ENCODE measurements around the gene PRDM16. TPM values are rescaled to one million over a fixed set of nuclear protein-coding genes. Genes with fewer than 3 reads are reported as not detected.
"Not testable (repeated sequence)": the region's sequence is repeated elsewhere in the genome, so short reads cannot be mapped to it uniquely, and the experiment has no call there.

The PRDM16 gene
- total RNA-seq, 1 experiment from 2014 or later: 5.3 TPM

DNA sequence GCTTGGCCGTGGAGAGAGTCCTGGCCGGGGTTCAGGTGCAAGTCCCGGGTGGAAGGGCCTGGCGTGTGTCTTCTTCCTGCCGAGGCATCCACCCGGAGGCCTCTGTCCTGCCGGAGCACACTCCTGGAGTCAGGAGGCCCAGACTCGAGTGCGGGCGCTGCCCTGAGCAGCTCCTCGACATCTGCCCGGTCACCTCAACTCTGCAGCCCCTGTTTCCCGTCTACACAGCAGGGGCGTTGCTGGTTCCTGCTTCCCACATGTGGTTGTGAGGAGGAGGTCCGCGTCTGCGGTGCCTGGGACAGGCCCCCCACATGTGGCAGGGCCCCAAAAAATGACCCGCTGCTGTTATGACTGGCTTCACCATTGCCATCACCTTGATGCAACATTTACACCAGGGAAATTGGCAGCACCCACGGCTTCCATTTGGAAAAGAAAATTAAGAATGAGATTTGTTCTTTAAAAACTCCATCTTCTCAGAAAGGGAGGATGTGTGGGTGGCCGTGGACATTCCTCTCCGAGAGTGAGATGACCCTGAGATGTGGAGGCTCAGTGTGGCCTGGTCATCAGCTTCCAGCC lies 169.8 kb downstream of the PRDM16 start:
- TF ChIP-seq, protein P1, sequence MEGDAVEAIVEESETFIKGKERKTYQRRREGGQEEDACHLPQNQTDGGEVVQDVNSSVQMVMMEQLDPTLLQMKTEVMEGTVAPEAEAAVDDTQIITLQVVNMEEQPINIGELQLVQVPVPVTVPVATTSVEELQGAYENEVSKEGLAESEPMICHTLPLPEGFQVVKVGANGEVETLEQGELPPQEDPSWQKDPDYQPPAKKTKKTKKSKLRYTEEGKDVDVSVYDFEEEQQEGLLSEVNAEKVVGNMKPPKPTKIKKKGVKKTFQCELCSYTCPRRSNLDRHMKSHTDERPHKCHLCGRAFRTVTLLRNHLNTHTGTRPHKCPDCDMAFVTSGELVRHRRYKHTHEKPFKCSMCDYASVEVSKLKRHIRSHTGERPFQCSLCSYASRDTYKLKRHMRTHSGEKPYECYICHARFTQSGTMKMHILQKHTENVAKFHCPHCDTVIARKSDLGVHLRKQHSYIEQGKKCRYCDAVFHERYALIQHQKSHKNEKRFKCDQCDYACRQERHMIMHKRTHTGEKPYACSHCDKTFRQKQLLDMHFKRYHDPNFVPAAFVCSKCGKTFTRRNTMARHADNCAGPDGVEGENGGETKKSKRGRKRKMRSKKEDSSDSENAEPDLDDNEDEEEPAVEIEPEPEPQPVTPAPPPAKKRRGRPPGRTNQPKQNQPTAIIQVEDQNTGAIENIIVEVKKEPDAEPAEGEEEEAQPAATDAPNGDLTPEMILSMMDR (IDR thresholded peaks at IDR 0.05; ENCODE audit: insufficient read depth in 1 of 2, low read depth in 1 of 2, low read length in 1 of 2, severe bottlenecking in 1 of 2, unreplicated experiment in 1 of 2): no peak
- DNase-seq: no peak
- Histone ChIP-seq H3K36me3 (ENCODE audit: control insufficient read depth, insufficient read depth, low read length) (no peaks in the 10 kb centered on the region), H3K9me3 (no peaks in the 10 kb centered on the region), H3K27me3 (replicated peaks; ENCODE audit: control insufficient read depth, insufficient read depth, low read length) (no peaks in the 10 kb centered on the region), H3K4me3 (ENCODE audit: low read depth, low read length) (no peak overlapping the region), H3K4me1 (no peaks in the 10 kb centered on the region)
- Mint-ChIP-seq H3K9me3 (ENCODE audit: unreplicated experiment) (no peaks in the 10 kb centered on the region), H3K27ac (ENCODE audit: unreplicated experiment) (no peak overlapping the region), H3K36me3 (ENCODE audit: insufficient read depth, unreplicated experiment) (no peaks in the 10 kb centered on the region), H3K27me3 (ENCODE audit: insufficient read depth, unreplicated experiment) (no peaks in the 10 kb centered on the region), H3K4me3 (ENCODE audit: unreplicated experiment) (no peak overlapping the region), H3K4me1 (ENCODE audit: low read depth, unreplicated experiment) (no peaks in the 10 kb centered on the region)
- intact Hi-C loops (cut with micrococcal nuclease; ENCODE audit: unreplicated experiment): no loop called here
- ChIA-PET CTCF (no interaction called here), POLR2A (no interaction called here)
- BruUV-seq (replicated peaks): no TSS peak

DNA sequence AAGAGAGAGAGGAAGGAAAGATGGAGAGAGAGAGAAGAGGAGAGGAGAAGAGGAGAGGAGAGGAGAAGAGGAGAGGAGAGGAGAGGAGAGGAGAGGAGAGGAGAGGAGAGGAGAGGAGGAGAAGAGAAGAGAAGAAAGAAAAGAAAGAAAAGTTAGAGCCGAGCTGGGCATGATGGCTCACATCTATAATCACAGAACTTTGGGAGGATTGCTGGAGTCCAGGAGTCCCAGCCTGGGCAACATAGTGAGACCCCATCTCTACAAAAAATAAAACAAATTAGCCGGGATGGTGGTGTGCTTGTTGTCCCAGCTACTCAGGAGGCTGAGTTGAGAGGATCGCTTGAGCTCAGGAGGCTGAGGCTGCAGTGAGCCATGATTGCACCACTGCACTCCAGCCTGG lies 171.0 kb downstream of the PRDM16 start:
- intact Hi-C loops (cut with micrococcal nuclease; ENCODE audit: unreplicated experiment); H3K27me3 Mint-ChIP-seq (ENCODE audit: insufficient read depth, unreplicated experiment); POLR2A ChIA-PET; H3K4me1 ChIP-seq; BruUV-seq (replicated peaks); H3K9me3 Mint-ChIP-seq (ENCODE audit: unreplicated experiment); H3K4me3 Mint-ChIP-seq (ENCODE audit: unreplicated experiment); H3K27me3 ChIP-seq (replicated peaks; ENCODE audit: control insufficient read depth, insufficient read depth, low read length); DNase-seq; CTCF ChIA-PET; H3K9me3 ChIP-seq; H3K36me3 ChIP-seq (ENCODE audit: control insufficient read depth, insufficient read depth, low read length); H3K4me1 Mint-ChIP-seq (ENCODE audit: low read depth, unreplicated experiment); H3K27ac Mint-ChIP-seq (ENCODE audit: unreplicated experiment); H3K4me3 ChIP-seq (ENCODE audit: low read depth, low read length); H3K36me3 Mint-ChIP-seq (ENCODE audit: insufficient read depth, unreplicated experiment): not testable (repeated sequence)

DNA sequence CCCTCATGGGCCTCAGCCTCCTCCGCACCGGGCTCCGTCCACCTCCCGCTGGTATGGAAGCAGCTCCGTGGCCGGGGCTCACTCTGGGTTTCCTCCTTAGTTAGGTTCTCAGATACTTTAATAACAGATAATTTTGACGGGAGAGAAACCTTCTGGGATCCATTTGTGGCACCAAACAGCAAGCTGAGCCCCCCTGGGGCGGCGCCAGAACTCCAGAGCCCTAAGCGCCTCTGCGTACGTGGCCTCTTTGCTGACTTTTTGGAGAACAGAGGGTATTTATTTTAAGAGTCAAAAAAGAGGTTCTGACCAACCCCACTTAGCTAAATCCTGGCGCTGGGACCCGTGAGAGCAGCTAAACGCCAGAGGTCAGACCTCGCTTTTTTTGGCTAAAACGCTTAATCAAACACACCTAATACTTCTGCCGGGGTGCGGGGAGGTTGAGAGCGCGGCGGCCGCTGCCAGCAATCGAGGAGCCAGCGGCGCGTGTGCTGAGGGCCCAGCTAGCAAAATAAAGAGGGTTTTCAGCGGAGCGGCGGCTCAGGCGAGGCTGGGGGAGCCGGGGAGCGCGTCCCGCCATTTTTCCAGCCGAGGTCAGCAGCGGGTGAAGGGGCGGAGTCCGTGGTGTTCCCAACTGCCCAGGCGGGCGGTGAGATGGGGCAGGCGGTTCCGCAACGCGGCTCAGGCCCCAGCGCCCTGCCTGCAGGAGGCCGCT lies 171.7 kb downstream of the PRDM16 start:
- H3K27me3 Mint-ChIP-seq (ENCODE audit: insufficient read depth, unreplicated experiment): no peaks in the 10 kb centered on the region
- H3K4me3 ChIP-seq (ENCODE audit: low read depth, low read length): no peak overlapping the region
- TF ChIP-seq, protein P1 (IDR thresholded peaks at IDR 0.05; ENCODE audit: insufficient read depth in 1 of 2, low read depth in 1 of 2, low read length in 1 of 2, severe bottlenecking in 1 of 2, unreplicated experiment in 1 of 2): no peak
- H3K4me1 ChIP-seq: peaks cover 4% of the 10 kb centered on the region; the same call in 1 of the 2 replicates
- no peaks in the 10 kb centered on the region for H3K4me1 Mint-ChIP-seq (ENCODE audit: low read depth, unreplicated experiment)
- ChIA-PET POLR2A (interaction anchor here (0.5 kb wide), 1 partner anchor 172 kb away, joined by 7 read pairs; no protein-coding TSS in a partner anchor), CTCF (no interaction called here)
- H3K27ac Mint-ChIP-seq (ENCODE audit: unreplicated experiment): no peak overlapping the region
- H3K9me3 ChIP-seq: no peaks in the 10 kb centered on the region
- H3K9me3 Mint-ChIP-seq (ENCODE audit: unreplicated experiment): no peaks in the 10 kb centered on the region
- H3K36me3 ChIP-seq (ENCODE audit: control insufficient read depth, insufficient read depth, low read length): no peaks in the 10 kb centered on the region
- intact Hi-C loops (cut with micrococcal nuclease; ENCODE audit: unreplicated experiment): no loop called here
- no peak overlapping the region for H3K4me3 Mint-ChIP-seq (ENCODE audit: unreplicated experiment)
- DNase-seq: no peak
- no peaks in the 10 kb centered on the region for H3K27me3 ChIP-seq (replicated peaks; ENCODE audit: control insufficient read depth, insufficient read depth, low read length)
- no TSS peak for BruUV-seq (replicated peaks)
- H3K36me3 Mint-ChIP-seq (ENCODE audit: insufficient read depth, unreplicated experiment): no peaks in the 10 kb centered on the region
